Activated T-cell treated with anti-CD3 and anti-CD28 coated beads for 48 hours (primary cell): ENCODE measurements around the gene DTNB.
A peak's percentile ranks its signal among the peaks of the same experiment; 100 is the strongest.
"Not testable (repeated sequence)": the region's sequence is repeated elsewhere in the genome, so short reads cannot be mapped to it uniquely, and the experiment has no call there.

Experiments used
- DNase-seq: peaks from one replicate; pipeline ENCODE4 v3.0.0-alpha.2; 2020; ENCODE audit warnings: low read depth

DTNB gene

DNA sequence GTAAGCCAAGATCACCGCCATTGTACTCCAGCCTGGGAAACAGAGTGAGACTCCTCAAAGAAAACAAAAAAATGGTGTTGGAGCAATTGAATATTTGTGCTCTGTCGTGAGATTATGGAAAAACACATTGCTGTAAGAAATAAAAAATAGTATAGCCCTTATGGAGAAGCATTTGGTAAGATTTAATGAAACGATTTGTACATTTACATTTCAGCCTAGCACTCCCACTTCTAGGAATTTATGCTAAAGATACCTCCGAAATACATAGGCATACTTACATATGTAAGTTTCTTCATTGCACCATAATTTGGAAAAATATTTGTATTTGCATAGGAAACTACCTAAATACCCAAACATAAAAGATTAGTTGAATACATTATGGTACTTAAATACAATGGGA is 8.7 kb upstream of the DTNB start:
- no peak for DNase-seq

DNA sequence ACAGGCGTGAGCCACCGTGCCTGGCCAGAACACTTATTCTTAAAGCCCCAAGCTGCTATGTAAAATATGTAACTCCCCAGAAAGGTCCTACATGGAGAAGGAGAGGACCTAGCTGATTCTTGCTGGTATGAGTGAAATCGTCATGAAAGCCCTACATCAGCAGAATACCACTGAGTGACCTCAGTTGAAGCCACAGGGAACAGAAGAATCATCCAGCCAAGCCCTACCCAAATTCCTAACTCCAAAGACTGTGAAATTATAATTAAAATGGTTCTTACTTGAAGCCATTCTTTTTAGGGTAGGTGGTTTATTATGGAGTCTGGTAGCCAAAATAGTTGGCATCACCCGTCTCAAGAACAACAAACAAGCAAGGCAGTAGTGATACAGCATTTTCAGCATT is 4.5 kb upstream of the DTNB start:
- DNase-seq, result no peak

DNA sequence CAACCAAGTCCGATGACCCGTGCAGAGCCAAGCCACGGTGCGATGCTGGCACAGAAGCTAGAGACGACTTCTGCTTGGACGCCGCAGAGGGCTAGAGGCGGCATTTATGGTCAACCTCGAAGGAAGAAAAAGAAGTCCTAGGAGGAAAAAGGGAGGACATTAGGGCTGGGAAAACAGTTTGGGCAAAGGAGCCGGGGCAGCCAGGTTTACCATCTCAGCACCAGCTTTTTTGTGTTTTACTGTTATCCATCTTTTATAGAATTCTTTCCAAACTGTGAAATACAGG is 643 bp upstream of the DTNB start:
- DNase-seq, result no peak

DNA sequence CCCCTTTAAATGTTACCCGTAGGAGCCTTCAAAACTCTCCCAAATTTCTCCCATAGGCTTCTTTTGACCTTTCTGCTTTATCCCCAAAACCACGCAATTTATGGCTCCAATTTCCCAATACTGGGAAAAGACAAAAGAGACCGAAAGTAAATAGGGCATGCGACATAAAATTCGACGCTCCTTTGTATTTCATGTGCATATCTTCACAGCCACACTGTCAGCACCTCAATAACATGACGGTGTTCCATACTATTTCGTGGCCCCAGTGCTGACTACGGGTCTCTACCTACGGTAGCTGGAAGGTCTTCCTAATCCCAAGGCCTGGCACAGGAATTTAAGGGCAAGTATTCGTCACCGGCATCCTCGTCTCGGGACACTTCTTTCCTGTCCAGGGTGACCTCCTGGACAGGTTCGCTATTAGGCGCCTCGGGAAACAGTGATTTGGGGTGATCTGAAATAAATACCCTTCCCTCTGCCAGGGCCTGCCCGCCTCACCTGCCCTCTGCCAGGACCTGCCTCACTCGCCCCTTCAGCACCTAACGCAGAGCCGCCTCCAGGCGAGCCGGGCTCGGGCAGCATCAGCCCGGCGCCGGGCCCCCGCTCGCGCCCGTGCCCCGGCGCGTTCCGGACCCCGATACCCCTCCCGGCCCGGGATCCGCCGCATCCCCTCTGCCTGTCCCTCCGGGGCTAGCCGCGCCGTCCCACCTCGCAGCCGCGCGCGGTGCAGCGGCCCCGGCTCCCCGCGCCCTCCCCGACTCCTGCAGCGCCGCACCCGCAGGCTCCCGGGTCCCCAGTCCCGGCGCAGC is 680 bp downstream of the DTNB start:
- DNase-seq, result peak; percentile 60

DNA sequence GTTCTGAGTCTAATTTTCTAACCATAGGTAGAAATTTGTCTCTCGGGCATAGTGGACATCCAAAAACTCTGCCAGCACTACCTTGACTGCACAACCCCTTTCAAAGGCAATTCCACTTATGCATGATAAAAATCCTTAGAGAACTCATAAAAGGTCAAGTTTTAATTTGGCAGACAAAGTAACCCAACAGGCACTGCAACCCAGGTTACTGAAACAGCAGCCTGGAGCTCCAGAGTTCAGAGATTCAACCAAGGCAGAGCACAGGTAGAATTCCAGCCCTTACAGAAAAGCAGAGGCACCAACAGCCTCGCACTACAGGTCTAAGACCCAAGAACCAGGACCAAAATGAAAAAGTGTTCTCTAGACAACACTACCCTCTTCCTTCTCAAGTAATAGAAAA is 1.8 kb downstream of the DTNB start:
- DNase-seq, result no peak

DNA sequence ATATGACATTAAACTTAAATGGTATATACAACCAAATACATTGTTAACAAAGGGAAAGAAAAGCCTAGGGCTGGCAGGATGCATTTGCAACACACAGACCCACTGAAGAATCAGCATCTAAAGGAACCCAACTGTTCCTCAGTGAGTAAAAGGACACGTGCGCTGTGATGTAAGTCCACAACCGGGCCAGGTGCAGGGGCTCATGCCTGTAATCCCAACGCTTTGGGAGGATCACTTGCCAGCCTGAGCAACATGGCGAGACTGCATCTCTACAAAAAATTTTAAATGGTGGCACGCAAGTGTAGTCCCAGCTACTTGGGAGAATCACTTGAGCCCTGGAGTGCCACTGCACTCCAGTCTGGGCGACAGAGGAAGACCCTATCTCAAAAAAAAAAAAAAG is 3.9 kb downstream of the DTNB start:
- DNase-seq, result no peak

DNA sequence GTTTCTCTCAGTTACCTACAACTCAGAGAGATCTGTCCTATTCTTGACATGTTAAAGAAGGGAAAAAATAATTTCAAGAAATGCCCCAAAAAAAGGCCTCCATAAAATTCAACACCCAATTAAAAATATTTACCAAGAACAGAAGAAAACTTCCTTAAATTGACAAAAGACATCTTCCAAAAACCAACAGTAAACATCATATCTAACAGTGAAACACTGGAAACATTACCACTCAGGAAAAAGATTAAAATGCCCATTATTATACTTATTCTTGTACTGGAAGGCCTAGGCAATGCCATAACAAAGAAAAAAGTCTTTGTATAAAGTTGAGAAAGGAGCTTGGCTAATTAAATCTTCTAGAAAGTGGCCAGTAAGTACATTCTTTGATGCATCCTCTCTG is 7.2 kb downstream of the DTNB start:
- DNase-seq, result no peak

DNA sequence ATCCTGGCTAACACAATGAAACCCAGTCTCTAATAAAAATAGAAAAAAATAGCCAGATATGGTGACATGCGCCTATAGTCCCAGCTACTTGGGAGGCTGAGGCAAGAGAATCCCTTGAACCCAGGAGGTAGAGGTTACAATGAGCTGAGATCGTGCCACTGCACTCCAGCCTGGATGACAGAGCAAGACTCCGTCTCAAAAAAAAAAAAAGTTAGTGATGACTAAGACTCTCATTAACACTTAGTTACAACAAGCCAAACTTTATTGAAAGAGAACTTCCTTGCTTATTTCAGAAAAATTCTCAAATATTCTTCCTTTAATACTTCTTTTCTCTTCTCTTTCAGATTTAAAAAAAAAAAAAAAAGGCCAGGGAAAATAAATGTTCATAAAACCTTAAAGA is 7.9 kb downstream of the DTNB start:
- not testable (repeated sequence) for DNase-seq

DNA sequence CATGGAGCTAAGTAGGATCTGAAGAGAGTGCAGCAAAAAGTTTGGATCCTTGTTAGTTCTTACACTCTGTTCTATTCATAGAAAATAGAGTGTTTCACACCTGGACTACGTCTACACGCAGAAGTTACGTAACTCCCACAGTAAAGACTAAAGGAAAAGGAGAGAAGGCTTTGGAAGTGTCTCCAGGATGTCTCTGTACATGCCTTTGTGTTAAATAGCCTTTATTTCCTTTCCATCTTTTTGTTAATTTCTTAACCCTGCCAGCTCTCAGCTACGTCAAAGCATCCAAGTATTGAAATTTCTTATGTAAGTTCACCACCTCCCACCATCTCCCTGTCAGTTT is 8.4 kb downstream of the DTNB start:
- no peak for DNase-seq

DNA sequence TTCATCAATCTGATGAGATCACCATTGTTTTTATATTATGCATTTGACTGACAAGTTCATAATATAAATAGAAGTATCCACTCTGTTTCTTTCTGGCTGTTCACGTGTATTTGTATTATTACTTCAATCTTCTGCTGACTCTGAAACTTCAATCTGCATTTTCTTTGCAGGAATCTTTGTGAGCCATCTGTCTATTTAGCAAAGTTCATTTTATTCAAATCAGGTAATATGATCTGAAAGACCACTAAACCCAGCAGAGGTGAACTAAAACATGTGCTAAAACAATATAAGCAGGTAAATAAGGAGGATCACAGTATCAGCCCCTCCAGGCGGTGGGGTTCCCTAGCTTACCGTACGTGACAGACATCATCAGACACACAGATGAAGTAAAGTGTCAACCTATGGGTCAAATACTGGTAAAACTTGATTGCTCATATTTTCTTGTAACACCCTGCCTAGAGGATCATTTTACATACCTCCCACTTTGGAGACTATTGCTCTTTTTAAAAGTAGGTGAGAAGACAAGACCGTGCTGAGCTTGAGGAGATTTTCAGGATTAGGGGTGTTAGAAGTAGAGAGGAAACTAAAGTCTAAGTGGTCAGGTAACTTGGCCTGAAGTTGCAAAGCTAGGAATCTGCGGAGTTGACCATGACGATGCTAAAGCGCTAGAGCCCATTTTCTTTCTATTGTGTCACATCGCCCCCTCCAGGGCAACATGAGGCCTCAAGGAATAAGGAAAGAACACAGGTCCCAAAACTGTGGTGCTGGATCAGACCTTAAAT is 9.0 kb downstream of the DTNB start:
- DNase-seq, result peak; percentile 12

DNA sequence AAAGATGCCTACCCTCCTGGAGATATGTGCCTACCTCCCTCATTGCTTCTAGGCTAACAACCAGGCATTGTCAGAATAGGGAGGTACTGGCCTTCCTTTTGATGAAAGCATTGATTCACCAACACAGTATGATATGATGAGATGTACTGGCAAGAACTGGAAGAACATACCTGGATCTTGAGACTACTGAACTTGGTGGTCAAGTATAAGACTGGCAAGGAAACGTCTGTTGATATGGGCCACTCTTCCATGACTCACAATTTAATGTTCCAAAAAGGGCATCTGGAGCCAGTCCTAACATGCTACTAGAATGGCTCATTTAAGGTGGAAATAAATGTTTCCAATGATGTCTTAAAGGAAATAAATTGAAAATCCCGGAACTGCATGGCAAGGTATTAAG is 18.1 kb downstream of the DTNB start:
- DNase-seq, result no peak

DNA sequence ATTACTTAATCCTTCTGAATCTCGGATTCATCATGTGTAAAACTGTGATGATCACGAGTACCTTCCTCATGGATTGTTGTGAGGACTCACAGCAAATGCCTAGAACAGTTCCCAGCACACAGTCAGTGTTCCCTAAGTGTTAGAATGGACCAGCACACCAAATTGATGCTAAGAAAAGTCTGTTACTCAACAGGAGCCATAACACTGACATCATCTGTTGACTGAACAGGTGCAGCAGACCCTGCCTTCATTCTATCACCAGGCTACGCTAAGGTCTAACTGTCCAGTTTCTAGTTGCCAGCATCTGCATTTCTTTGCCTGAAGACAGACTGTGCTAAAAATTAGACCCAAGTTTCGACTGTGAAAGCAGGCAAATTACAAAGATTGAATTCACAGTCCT is 18.6 kb downstream of the DTNB start:
- DNase-seq, result no peak

DNA sequence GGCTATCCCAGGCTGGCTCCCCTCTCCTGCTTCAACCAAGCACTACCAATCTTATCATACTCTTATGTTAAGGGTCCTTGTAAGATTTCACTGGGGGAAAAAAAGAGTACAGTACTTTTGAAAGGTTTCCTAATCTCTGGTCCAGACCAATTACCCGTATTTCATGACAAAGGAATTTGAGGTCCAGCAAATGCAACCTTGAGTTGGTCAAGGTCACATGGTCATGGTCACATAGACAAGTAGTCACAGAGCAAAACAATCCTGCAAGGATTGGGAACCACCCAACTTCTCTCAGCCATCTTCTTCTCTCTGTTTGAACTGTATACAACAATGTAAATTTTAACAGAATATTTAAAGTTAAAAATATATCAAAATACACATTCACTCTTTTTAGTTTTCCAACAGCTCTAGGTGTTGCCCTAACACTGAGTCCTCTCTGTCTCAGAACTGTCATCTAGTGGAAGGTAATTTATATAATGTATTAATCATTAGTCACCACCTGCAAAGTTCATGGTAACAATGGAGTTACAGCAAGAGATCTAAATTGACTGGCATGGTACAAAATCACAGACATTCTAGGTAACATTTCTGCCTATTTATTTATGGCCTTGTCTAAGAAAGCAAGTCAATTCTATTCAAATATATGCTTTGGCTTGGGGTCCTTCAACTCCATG is 21.5 kb downstream of the DTNB start:
- DNase-seq, result no peak

DNA sequence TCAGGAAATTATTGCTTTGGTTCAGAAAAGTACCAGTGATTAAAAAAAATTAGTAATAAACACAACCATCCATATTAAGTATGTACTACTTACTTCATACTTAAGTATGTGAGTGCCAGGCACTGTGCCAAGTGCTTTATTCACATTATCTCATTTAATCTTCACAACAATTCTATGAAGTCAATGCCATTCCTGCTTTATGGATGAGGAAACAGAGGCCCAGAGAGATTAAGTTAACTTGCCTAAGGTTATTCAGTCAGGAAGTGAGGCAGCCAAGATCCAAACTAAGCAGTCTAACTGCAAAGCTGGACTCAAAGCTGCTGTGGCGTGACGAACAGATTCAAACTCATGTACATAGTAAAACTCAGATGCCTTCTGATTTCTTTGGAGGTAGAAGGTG is 22.3 kb downstream of the DTNB start:
- DNase-seq, result no peak

DNA sequence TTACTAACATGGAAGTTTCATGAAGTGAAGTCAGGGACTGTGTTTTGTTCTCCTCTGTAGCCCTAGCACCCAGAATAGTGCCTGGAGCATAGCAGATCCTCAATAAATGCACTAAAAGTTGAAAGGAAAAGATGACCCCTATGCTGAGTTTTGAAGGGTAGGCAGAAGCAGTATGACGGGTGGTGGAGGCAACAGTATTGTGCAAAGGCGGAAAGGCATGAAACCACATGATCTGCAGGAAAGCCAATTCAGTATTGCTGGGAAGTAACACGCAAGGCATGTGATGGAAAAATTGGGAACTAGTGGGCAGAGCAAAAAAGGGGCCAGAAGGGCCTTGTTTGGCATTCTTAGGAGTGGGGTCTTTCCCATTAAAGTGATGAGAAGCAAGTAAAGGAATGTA is 23.1 kb downstream of the DTNB start:
- no peak for DNase-seq

DNA sequence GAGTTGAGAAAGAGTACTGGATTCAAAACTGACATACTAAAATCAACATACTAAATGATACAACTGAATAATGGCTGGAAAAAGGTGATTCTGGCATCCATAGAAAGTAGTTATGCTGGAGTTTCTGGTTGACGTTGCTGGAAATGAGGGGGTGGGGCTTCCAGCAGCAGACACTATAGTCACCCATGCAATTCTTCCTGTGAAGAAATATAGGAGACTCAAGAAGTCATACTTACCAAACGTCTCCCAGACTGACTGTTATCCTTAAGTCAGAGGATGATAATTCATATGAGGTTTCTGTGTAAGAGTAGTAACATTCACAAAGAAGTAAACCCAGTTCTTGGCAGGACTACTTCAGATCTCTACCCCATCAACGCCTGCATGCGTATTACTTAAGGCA is 23.6 kb downstream of the DTNB start:
- DNase-seq, result no peak

DNA sequence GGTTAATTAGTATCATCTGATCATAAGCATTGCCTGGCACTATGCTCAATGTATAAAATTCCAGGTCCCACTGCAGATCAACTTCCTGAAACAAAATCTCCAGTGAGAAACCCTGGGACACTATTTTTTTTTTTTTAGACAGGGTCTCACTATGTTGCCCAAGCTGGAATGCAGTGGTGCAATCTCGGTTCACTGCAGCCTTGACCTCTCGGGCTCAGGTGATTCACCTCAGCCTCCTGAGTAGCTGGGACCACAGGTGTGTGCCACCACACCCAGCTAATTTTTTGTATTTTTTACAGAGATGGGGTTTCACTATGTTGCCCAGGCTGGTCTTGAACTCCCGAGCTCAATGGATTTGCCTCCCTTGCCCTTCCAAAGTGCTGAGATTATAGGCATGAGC is 31.1 kb downstream of the DTNB start:
- no peak for DNase-seq

DNA sequence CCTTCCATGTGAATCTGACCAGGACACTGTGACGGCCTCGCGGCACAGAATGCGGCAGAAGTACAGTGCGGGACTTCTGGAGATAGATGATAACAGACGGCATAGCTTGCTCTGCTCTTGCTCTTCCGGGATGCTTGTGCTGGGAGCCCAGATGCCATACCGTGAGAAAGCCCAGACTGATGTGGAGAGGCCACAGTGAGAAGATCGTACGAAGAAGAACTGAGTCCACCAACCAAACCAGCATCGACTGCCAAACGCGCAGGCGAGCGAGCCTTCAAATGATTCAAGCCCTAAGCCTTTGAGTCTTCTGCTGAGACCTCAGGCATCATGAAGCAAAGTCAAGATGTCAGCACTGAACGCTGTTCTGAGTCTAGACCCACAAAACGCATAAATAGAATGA is 33.7 kb downstream of the DTNB start:
- DNase-seq, result no peak

DNA sequence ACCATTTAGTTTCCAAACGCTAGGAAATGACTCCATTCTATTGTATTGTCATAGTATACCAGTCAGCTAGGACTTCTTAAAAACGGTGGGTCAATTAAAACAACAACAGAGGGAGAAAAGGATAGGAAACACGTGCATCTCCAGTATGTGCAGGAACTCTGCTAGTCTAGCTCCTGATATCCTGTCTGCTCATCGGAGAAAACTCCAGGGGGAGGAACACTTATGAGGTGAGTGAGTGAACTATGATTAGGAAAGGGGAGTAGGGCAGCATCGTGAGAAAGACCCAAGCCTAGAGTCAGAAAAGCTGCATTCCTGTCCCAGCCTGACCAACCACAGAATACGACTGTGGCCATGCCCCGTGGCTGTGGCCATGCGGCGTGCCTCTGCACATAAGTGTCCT is 34.2 kb downstream of the DTNB start:
- no peak for DNase-seq

DNA sequence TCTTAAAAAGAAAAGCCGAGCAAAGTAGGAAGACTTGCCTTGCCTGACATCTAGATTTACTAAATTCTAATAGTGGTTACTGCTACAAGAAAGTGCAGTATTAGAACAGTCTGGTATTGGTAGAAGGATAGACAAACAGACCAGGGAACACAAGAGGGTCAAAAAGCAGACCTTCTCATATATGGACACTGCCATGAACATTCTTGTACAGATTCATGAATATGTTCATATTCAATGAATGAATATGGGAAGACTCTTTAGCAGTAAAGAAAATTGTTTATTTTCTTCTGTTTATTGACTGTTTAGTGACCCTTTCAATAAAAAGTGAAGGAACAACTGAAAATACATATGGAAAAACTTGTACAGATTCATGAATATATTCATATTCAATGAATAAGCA is 37.6 kb downstream of the DTNB start:
- DNase-seq, result no peak

DNA sequence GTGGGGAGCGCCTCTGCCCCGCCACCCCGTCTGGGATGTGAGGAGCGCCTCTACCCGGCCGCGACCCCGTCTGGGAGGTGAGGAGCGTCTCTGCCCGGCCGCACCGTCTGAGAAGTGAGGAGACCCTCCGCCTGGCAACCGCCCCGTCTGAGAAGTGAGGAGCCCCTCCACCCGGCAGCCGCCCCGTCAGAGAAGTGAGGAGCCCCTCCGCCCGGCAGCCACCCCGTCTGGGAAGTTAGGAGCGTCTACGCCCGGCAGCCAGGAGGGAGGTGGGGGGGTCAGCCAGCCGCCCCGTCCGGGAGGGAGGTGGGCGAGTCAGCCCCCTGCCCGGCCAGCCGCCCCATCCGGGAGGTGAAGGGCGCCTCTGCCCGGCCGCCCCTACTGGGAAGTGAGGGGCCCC is 39.6 kb downstream of the DTNB start:
- not testable (repeated sequence) for DNase-seq

DNA sequence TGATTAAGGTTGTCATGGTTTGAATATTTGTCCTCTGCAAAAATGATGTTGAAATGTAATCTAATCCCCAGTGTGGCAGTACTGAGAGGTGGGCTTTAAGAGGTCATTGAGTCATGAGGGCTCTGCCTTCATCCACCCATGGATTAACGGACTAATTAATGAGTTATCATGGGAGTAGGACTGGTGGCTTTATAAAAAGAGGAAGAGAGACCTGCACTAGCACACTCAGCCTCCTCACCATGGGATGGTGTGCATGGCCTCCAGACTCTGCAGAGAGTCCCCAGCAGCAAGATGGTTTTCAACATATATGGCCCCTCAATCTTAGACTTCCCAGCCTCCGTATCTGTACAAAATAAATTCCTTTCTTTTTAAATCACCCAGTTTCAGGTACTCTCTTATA is 41.0 kb downstream of the DTNB start:
- no peak for DNase-seq

DNA sequence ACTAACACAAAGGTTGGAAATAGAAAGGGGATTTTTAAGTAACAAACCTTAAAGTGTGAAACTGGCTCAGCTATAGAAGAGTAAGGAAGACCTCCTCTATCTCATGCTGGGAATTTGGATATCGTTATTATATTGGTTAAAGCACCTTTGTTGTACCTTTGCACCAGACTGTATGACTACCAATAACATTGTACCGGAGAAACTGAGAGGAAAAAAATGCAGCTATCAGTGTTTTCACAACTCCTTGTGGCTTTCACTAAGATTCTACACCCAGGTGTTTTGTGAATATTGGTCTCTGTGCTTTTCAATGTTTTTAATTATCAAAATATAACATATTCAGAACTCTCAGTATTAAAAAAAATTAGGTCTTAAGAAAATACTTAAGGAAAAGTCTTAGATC is 48.7 kb downstream of the DTNB start:
- DNase-seq, result no peak

DNA sequence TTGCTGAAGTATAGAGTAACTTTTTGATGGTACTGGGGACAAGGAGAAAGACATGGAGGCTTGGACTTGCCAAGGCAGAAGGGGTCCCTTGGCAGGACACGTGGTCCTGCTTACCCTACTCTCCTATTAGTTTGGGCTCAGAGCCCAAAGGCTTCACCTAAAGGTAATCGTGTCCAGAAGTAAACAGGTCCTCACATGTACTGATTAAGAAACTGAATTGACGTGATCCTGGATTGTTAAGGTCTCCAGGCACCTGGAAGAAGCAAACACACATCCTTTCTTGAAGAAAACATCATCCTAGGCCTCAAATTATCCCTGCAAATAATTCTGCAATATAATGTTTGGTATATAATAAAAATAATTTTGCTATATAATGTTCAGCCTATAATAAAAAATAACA is 50.0 kb downstream of the DTNB start:
- no peak for DNase-seq
